ACC112 (cell line): ENCODE results near the gene MMS19.
"Not testable (repeated sequence)": the region's sequence is repeated elsewhere in the genome, so short reads cannot be mapped to it uniquely, and the experiment has no call there.

Experiments
- H2AFZ ChIP-seq: fragments of 200-600 bp; sonication (generic); one replicate; pipeline ENCODE4 v1.6.0; 2017; ENCODE audit warnings: antibody characterized with exemption, low read length; ENCODE audit not compliant: unreplicated experiment
- H3K27ac ChIP-seq: fragments of 200-600 bp; sonication (generic); 2 replicates; pipeline ENCODE4 v1.5.1; 2014; ENCODE audit warnings: low read depth, mild to moderate bottlenecking, antibody characterized with exemption, low read length, moderate library complexity
- H3K27me3 ChIP-seq: fragments of 200-600 bp; sonication (generic); 2 replicates; pipeline ENCODE4 v1.6.1; 2014; ENCODE audit warnings: mild to moderate bottlenecking, antibody characterized with exemption, low read length, moderate library complexity, mixed read lengths; ENCODE audit not compliant: insufficient read depth
- H3K36me3 ChIP-seq: fragments of 200-600 bp; sonication (generic); 2 replicates; pipeline ENCODE4 v1.6.1; 2016; ENCODE audit warnings: mild to moderate bottlenecking, antibody characterized with exemption, low read length, moderate library complexity, mixed read lengths; ENCODE audit not compliant: insufficient read depth
- H3K4me1 ChIP-seq: fragments of 200-600 bp; sonication (generic); one replicate; pipeline ENCODE4 v1.6.1; 2016; ENCODE audit warnings: low read length, mixed read lengths; ENCODE audit not compliant: insufficient read depth, unreplicated experiment, control insufficient read depth
- H3K4me3 ChIP-seq: fragments of 200-600 bp; sonication (generic); 2 replicates; pipeline ENCODE4 v1.5.1; 2014; ENCODE audit warnings: mild to moderate bottlenecking, low read depth, low read length
- H3K79me2 ChIP-seq: fragments of 200-600 bp; sonication (generic); one replicate; pipeline ENCODE4 v1.6.0; 2016; ENCODE audit warnings: low read length; ENCODE audit not compliant: control insufficient read depth, unreplicated experiment, insufficient read depth

MMS19 gene

GRCh38 chr10:97423757-97424098 is 74.5 kb downstream of the MMS19 start:
- H3K79me2 ChIP-seq, result peaks cover 28% of the 10 kb centered on the region
- not testable (repeated sequence) for H3K27me3 ChIP-seq, H2AFZ ChIP-seq, H3K4me3 ChIP-seq
- H3K4me1 ChIP-seq, result peaks cover 19% of the 10 kb centered on the region
- H3K36me3 ChIP-seq, result peaks cover 13% of the 10 kb centered on the region
- peak overlapping the region; percentile 90 for H3K27ac ChIP-seq

- Histone ChIP-seq H3K27ac (no peak overlapping the region), H3K27me3 (no peaks in the 10 kb centered on the region), H3K4me1 (peaks cover 6% of the 10 kb centered on the region), H2AFZ (no peak overlapping the region), H3K79me2 (no peaks in the 10 kb centered on the region), H3K36me3 (no peaks in the 10 kb centered on the region), H3K4me3 (no peak overlapping the region)
These were observed 81.7 kb downstream of the MMS19 start for GRCh38 chr10:97416565-97416964.

- Histone ChIP-seq H3K4me3 (no peak overlapping the region), H3K4me1 (peaks cover 6% of the 10 kb centered on the region), H3K27ac (no peak overlapping the region), H3K27me3 (no peaks in the 10 kb centered on the region), H3K79me2 (no peaks in the 10 kb centered on the region), H2AFZ (no peak overlapping the region), H3K36me3 (no peaks in the 10 kb centered on the region)
These were observed 85.3 kb downstream of the MMS19 start for GRCh38 chr10:97412891-97413304.

DNA sequence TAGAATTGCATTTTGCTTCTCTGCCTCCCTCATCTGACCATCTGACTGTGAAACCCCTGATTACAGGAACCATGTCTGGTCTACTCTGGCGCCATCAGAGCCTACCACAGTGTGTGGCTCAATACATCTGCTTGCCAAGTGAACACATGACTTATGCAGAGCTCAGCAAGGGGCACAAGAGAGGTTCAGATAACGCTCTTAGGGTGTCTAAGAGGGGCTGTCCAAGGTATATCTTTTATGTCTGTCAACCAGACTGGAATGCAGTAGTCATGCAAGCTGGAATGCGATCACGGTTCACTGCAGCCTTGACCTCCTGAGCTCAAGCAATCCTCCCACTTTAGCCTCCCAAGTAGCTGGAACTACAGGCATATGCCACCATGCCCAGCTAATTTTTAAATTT is 86.8 kb downstream of the MMS19 start:
- no peaks in the 10 kb centered on the region for H3K79me2 ChIP-seq
- H3K4me3 ChIP-seq, result no peak overlapping the region
- no peak overlapping the region for H2AFZ ChIP-seq
- no peaks in the 10 kb centered on the region for H3K27me3 ChIP-seq
- peaks cover 6% of the 10 kb centered on the region for H3K4me1 ChIP-seq
- no peak overlapping the region for H3K27ac ChIP-seq
- H3K36me3 ChIP-seq, result no peaks in the 10 kb centered on the region

DNA sequence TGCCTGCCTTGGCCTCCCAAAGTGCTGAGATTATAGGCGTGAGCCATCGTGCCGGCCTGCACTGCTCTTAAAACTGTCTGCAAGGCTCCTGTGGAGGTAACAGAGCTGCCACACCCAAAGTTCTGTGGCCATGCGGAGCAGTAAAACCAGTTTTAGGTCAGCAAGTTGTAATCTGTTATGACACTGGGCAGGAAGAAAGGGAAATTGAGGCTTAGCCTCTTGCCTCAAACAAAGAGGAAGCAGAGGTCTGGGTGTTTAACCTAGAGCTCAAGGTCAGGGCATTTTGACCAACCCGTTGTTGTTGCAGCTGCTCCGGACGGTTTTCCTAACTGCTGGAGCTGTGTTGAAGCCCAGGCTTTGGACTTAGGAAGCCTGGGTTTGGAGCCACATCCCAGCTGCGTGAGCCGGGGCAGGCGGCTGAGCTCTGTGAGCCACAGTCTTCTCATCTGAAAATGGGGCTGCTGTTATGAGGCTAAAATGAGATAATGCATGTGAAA is 89.7 kb downstream of the MMS19 start:
- Histone ChIP-seq H3K27ac (no peak overlapping the region), H2AFZ (no peak overlapping the region), H3K4me3 (no peak overlapping the region), H3K27me3 (no peaks in the 10 kb centered on the region), H3K79me2 (no peaks in the 10 kb centered on the region), H3K36me3 (no peaks in the 10 kb centered on the region), H3K4me1 (no peaks in the 10 kb centered on the region)
